ENCODE measurements around the gene PHF11. TPM values are rescaled to one million over a fixed set of nuclear protein-coding genes. Genes with fewer than 3 reads are reported as not detected.

The PHF11 gene
- polyA plus RNA-seq, 6 donors from 2014 or later: 84.6 to 101 (median 97.1) TPM

GRCh38 chr13:49512578-49512977, 16.8 kb downstream of the PHF11 start:
- H3K27ac Mint-ChIP-seq: peak overlapping the region in 1 of 6 donors; percentile 18
- peaks cover 10 to 31% of the 10 kb centered on the region in 2 donors for H3K36me3 Mint-ChIP-seq
- peaks cover 0 to 3% (median 0%) of the 10 kb centered on the region in 7 donors for H3K9me3 Mint-ChIP-seq
- H3K27me3 Mint-ChIP-seq: no peaks in the 10 kb centered on the region
- no peak for ATAC-seq (ENCODE audit: low read depth in 2 of 2)
- no peak for DNase-seq
- H3K4me1 Mint-ChIP-seq: peaks cover 0 to 18% (median 5%) of the 10 kb centered on the region in 3 donors
- H3K4me3 Mint-ChIP-seq: no peak overlapping the region

DNA sequence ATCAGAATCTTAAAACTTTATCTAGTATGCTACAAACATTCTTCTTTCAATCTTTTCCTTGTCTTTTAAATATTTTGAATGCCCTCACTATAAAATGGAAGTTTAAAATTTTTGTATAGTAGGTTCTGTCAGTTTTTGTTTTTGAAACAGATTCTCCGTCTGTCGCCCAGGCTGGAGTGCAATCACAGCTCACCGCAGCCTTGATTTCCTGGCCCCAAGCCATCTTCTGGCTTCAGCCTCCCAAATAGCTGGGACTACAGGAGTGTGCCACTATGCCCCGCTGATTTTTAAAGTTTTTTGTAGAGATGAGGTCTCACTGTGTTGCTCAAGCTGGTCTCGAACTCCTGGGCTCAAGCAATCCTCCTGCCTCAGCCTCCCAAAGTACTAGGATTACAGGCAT, 20.7 kb downstream of the PHF11 start:
- DNase-seq (no peak), ATAC-seq (ENCODE audit: low read depth in 2 of 2) (no peak)
- Mint-ChIP-seq H3K36me3 (peaks cover 9 to 33% of the 10 kb centered on the region in 2 donors), H3K9me3 (no peaks in the 10 kb centered on the region), H3K4me3 (no peak overlapping the region), H3K27ac (peak overlapping the region in 2 of 6 donors; percentile 24 to 86), H3K27me3 (no peaks in the 10 kb centered on the region), H3K4me1 (peaks cover 0 to 12% (median 0%) of the 10 kb centered on the region in 3 donors)

DNA sequence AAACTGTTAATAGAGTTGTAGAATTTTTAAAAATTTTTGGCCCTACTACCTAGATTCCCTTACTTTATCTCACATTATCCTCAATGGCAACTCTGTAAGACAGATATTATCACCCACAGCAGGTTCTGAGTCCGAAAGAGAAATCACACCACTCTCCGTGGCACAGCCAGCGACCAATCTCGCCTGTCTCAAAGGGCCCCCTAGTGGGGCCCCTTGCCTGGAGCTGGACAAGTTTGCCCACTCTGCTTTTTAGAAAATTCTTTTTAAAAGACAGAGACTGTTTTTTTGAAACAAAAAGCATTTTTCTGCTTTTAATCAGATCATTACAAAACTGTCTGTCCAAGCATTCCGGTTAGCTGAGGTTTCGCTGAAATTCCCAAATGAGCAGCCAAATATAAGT, 21.7 kb downstream of the PHF11 start:
- no peak for DNase-seq
- peak overlapping the region in 1 of 6 donors; percentile 19 for H3K27ac Mint-ChIP-seq
- H3K4me3 Mint-ChIP-seq: no peak overlapping the region
- no peaks in the 10 kb centered on the region for H3K27me3 Mint-ChIP-seq
- no peaks in the 10 kb centered on the region for H3K9me3 Mint-ChIP-seq
- peaks cover 9 to 33% of the 10 kb centered on the region in 2 donors for H3K36me3 Mint-ChIP-seq
- peaks cover 0 to 12% (median 4%) of the 10 kb centered on the region in 3 donors for H3K4me1 Mint-ChIP-seq
- no peak for ATAC-seq (ENCODE audit: low read depth in 2 of 2)

GRCh38 chr13:49521224-49521623, 25.5 kb downstream of the PHF11 start:
- ATAC-seq (ENCODE audit: low read depth in 2 of 2) (no peak), DNase-seq (no peak)
- Mint-ChIP-seq H3K36me3 (peaks cover 9 to 12% of the 10 kb centered on the region in 2 donors), H3K27ac (peak overlapping the region in 2 of 6 donors; percentile 9 to 76), H3K4me1 (peaks cover 0 to 6% (median 6%) of the 10 kb centered on the region in 3 donors), H3K9me3 (no peaks in the 10 kb centered on the region), H3K27me3 (no peaks in the 10 kb centered on the region), H3K4me3 (no peak overlapping the region)

DNA sequence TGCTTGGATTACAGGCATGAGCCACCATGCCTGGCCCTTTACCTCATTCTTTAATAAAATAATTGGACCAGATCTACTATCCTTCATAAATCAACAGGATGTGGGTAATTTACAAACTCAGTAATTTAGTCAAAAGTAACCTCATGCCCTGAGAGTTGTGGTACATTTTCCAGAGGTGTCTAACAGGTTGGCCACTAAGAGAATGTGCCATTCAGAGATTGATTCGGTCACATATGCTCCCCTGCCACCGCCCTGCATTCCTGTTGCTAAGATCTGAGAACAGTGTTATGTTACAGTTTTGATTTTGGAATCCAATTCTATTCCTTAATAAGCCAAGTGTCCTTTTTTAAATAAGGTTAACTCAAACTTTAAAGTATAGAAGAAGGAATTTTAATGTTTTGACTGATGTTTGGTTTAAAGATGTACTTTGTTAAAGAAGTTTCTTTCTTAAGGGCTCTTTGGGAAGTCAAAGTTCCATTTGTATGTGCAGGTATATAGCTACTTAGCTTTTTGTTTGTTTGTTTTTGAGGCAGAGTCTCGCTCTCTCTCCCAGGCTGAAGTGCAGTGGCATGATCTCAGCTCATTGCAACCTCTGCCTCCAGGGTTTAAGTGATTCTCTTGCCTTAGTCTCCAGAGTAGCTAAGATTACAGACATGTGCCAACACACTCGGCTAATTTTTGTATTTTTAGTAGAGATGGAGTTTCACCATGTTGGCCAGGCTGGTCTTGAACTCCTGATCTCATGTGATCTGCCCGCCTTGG, 29.2 kb downstream of the PHF11 start:
- Mint-ChIP-seq H3K27ac (peak overlapping the region in 1 of 6 donors; percentile 87), H3K9me3 (no peaks in the 10 kb centered on the region), H3K27me3 (no peaks in the 10 kb centered on the region), H3K36me3 (peaks cover under 1 to 4% of the 10 kb centered on the region in 2 donors), H3K4me3 (no peak overlapping the region), H3K4me1 (peaks cover 1 to 22% (median 5%) of the 10 kb centered on the region in 3 donors)
- DNase-seq (no peak), ATAC-seq (ENCODE audit: low read depth in 2 of 2) (no peak)

- DNase-seq: no peak
- Mint-ChIP-seq H3K4me3 (no peak overlapping the region), H3K9me3 (no peaks in the 10 kb centered on the region), H3K4me1 (peaks cover 13 to 37% (median 22%) of the 10 kb centered on the region in 3 donors), H3K27me3 (no peaks in the 10 kb centered on the region), H3K27ac (peak overlapping the region in 4 of 6 donors; percentile 32 to 69 (median 41)), H3K36me3 (peaks cover 0 to 10% of the 10 kb centered on the region in 2 donors)
- no peak for ATAC-seq (ENCODE audit: low read depth in 2 of 2)
Observed at GRCh38 chr13:49527123-49527522, 31.4 kb downstream of the PHF11 start.

- DNase-seq (no peak), ATAC-seq (ENCODE audit: low read depth in 2 of 2) (no peak)
- no peak overlapping the region for H3K4me3 Mint-ChIP-seq
- peak overlapping the region in 4 of 6 donors; percentile 66 to 89 (median 76) for H3K27ac Mint-ChIP-seq
- H3K9me3 Mint-ChIP-seq: no peaks in the 10 kb centered on the region
- H3K4me1 Mint-ChIP-seq: peaks cover 23 to 42% (median 29%) of the 10 kb centered on the region in 3 donors
- H3K27me3 Mint-ChIP-seq: no peaks in the 10 kb centered on the region
- H3K36me3 Mint-ChIP-seq: peaks cover 0 to 10% of the 10 kb centered on the region in 2 donors
Observed at GRCh38 chr13:49528161-49528560, 32.4 kb downstream of the PHF11 start.

DNA sequence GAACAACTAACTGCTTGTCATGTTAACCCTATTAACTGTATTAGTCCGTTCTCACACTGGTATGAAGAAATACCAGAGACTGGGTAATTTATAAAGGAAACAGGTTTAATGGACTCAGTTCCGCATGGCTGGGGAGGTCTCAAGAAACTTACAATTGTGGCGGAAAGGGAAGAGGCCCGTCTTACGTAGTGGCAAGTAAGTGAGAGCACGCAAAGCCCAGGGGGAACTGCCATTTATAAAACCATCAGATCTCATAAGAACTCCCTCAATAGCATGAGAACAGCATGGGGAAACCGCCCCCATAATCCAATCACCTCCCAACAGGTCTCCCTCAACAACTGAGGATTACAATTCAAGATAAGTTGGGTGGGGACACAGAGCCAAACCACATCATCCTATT, 34.7 kb downstream of the PHF11 start:
- Mint-ChIP-seq H3K27me3 (no peaks in the 10 kb centered on the region), H3K4me1 (peaks cover 42 to 58% (median 42%) of the 10 kb centered on the region in 3 donors), H3K36me3 (peaks cover 0 to 10% of the 10 kb centered on the region in 2 donors), H3K9me3 (no peaks in the 10 kb centered on the region), H3K27ac (peak overlapping the region; percentile 75 to 95 (median 92)), H3K4me3 (peak overlapping the region in 7 of 8 donors; percentile 0 to 88 (median 50))
- ATAC-seq (ENCODE audit: low read depth in 2 of 2) (peak; percentile 88 to 92), DNase-seq (peak; percentile 57)

DNA sequence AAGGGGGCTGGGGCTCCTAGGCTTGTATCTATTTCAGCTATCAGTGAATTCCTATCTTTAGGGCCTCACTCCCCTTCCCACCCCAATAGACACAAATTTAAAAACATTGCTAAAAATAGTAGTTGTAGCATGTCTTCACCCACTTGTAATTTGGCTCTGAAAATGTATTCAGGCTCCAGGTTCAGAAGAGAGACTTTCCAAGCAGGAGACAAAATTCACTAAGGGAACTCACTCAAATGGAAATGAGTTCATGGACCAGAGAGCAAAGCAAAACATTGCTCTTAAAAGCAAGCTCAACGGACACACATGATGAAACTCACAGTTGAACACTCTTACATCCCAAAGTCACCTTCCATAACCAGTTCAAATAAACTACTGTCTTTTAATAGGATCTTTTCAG, 36.8 kb downstream of the PHF11 start:
- Mint-ChIP-seq H3K27ac (peak overlapping the region; percentile 16 to 70 (median 60)), H3K36me3 (peaks cover 0 to 8% of the 10 kb centered on the region in 2 donors), H3K4me3 (peak overlapping the region in 7 of 8 donors; percentile 23 to 77 (median 46)), H3K4me1 (peaks cover 48 to 59% (median 49%) of the 10 kb centered on the region in 3 donors), H3K9me3 (no peaks in the 10 kb centered on the region), H3K27me3 (no peaks in the 10 kb centered on the region)
- ATAC-seq (ENCODE audit: low read depth in 2 of 2) (no peak), DNase-seq (no peak)

DNA sequence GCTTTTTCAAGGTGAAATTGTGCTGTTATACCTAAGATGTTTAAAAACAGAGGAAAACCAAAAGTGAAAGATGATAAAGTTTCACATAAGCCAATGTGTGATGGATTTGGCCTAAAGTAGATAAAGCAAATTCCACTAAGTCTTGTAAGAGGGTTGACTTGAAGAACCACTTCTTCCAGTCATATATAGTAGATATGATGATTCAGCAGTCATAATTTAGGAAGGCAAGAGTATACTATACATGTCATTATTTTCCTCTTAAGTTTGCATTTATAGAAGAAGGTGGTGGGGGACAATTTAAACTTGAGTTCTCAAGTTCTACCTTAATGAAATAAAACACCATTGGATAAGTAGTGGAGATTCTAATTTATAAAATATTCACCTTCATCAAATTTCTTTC, 37.3 kb downstream of the PHF11 start:
- no peaks in the 10 kb centered on the region for H3K27me3 Mint-ChIP-seq
- peak overlapping the region; percentile 11 to 70 (median 60) for H3K27ac Mint-ChIP-seq
- peaks cover 0 to 8% of the 10 kb centered on the region in 2 donors for H3K36me3 Mint-ChIP-seq
- ATAC-seq (ENCODE audit: low read depth in 2 of 2): no peak
- no peak for DNase-seq
- peak overlapping the region in 7 of 8 donors; percentile 23 to 77 (median 46) for H3K4me3 Mint-ChIP-seq
- peaks cover 48 to 58% (median 49%) of the 10 kb centered on the region in 3 donors for H3K4me1 Mint-ChIP-seq
- H3K9me3 Mint-ChIP-seq: no peaks in the 10 kb centered on the region

DNA sequence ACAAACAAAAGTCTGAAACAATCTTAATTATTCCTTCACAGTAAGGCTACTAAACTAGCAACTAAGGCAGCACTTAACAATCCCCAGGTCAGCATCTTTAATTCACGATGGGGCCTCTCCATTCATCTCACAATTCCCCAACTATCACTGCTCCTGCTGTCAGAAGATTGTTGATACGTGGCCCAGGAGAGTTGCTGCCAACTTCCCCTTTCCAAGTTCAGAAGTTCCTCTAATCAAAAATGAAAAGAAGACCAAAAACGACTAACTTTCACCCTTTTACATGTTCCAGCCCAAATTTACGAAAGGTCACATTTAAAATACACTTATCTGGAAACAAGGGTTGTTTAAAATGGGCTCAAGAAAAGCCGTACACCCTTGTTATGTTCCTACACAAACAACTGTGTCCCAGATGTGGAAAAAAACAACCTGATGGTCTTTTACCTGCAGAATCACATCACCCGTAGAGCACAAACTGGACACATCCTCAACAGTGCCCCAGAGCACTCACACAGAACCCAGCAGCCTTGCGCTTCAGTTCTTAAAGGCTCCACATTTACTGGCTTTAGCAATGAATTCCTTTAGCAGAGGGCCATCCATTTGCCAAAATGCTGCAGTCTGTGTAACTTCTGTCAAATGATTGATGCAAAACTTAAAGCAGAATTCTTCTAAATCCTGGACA, 38.0 kb downstream of the PHF11 start:
- H3K4me3 Mint-ChIP-seq: peak overlapping the region; percentile 5 to 86 (median 72)
- H3K36me3 Mint-ChIP-seq: peaks cover 0 to 8% of the 10 kb centered on the region in 2 donors
- DNase-seq (peak; percentile 50), ATAC-seq (ENCODE audit: low read depth in 2 of 2) (peak; percentile 60 to 61)
- H3K27ac Mint-ChIP-seq: peak overlapping the region; percentile 70 to 91 (median 80)
- peaks cover 45 to 51% (median 49%) of the 10 kb centered on the region in 3 donors for H3K4me1 Mint-ChIP-seq
- H3K9me3 Mint-ChIP-seq: no peaks in the 10 kb centered on the region
- H3K27me3 Mint-ChIP-seq: no peaks in the 10 kb centered on the region

GRCh38 chr13:49536144-49536873, 40.6 kb downstream of the PHF11 start:
- Mint-ChIP-seq H3K36me3 (peaks cover 3 to 8% of the 10 kb centered on the region in 2 donors), H3K27ac (peak overlapping the region in 5 of 6 donors; percentile 27 to 82 (median 36)), H3K4me3 (peak overlapping the region in 2 of 8 donors; percentile 48 to 55), H3K27me3 (no peaks in the 10 kb centered on the region), H3K4me1 (peaks cover 46 to 54% (median 53%) of the 10 kb centered on the region in 3 donors), H3K9me3 (no peaks in the 10 kb centered on the region)
- DNase-seq: no peak
- peak in 1 of 2 donors; percentile 32 for ATAC-seq (ENCODE audit: low read depth in 2 of 2)

DNA sequence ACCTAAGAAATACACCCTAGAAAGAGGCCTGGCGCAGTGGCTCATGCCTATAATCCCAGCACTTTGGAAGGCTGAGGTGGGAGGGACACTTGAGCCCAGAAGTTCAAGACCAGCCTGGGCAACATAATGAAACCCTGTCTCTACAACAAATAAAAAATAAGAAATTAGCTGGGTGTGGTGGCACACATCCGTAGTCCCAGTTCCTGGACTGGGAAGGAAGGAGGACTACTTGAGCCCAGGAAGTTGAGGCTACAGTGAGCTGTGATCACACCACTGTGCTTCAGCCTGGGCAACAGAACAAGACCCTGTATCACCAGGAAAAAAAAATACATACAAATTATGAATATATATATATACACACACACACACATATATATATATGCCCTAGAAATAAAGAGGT, 42.7 kb downstream of the PHF11 start:
- DNase-seq (no peak), ATAC-seq (ENCODE audit: low read depth in 2 of 2) (no peak)
- Mint-ChIP-seq H3K27me3 (no peaks in the 10 kb centered on the region), H3K27ac (peak overlapping the region in 1 of 6 donors; percentile 90), H3K36me3 (peaks cover 3 to 8% of the 10 kb centered on the region in 2 donors), H3K9me3 (no peaks in the 10 kb centered on the region), H3K4me3 (no peak overlapping the region), H3K4me1 (peaks cover 32 to 41% (median 38%) of the 10 kb centered on the region in 3 donors)
